IMR-90 (cell line): ENCODE results near the gene PPM1H. TPM values are rescaled to one million over a fixed set of nuclear protein-coding genes. Genes with fewer than 3 reads are reported as not detected.

Experiments
- ATAC-seq: fragments of 200-7000 bp; cut with Tn5 transposase; 2 replicates; pipeline ENCODE4 v1.9.1; 2020; ENCODE audit warnings: low read depth, mild to moderate bottlenecking, moderate library complexity
- BruUV-seq: library from RNA; stranded (reverse); fragments of 400-500 nt; replicated peaks from 2 replicates; lab custom pipeline; 2021; lab: Mats Ljungman, UMichigan
- CTCF ChIA-PET: fragments of 300-600 bp; formaldehyde crosslinking; extraction: SDS; loops from one replicate; lab custom pipeline; 2021; ENCODE audit warnings: antibody characterized with exemption; lab: Yijun Ruan, JAX
- POLR2A ChIA-PET: fragments of 300-600 bp; sonication (Branson Sonifier 250); formaldehyde crosslinking; loops from one replicate; lab custom pipeline; 2022; ENCODE audit warnings: antibody characterized with exemption; ENCODE audit not compliant: unreplicated experiment; lab: Charles Lee
- DNase-seq: peaks from one replicate; pipeline ENCODE4 v3.0.0; 2013
- H2AFZ ChIP-seq: replicated peaks from 2 replicates; pipeline ENCODE3; 2013; ENCODE audit warnings: low read length, mild to moderate bottlenecking; ENCODE audit not compliant: poor library complexity
- H2AK5ac ChIP-seq: 2 replicates; pipeline ENCODE4 v1.6.1; 2013; ENCODE audit warnings: low read depth, low read length, inconsistent platforms
- H2AK9ac ChIP-seq: replicated peaks from 2 replicates; pipeline ENCODE3; 2013; ENCODE audit warnings: mild to moderate bottlenecking, low read depth, low read length, moderate library complexity; ENCODE audit not compliant: poor library complexity
- H2BK120ac ChIP-seq: 2 replicates; pipeline ENCODE4 v1.6.1; 2013; ENCODE audit warnings: low read depth, low read length, inconsistent platforms
- H2BK15ac ChIP-seq: 3 replicates; pipeline ENCODE4 v1.6.1; 2013; ENCODE audit warnings: low read depth, low read length, inconsistent platforms
- H2BK20ac ChIP-seq: 2 replicates; pipeline ENCODE4 v1.6.1; 2013; ENCODE audit warnings: low read depth, mild to moderate bottlenecking, inconsistent platforms, low read length, moderate library complexity
- H2BK5ac ChIP-seq: 2 replicates; pipeline ENCODE4 v1.6.1; 2013; ENCODE audit warnings: mild to moderate bottlenecking, low read depth, low read length, inconsistent platforms; ENCODE audit not compliant: poor library complexity, severe bottlenecking
- H3K14ac ChIP-seq: replicated peaks from 2 replicates; pipeline ENCODE4 v1.6.1; 2013; ENCODE audit warnings: low read depth, low read length, inconsistent platforms
- H3K18ac ChIP-seq: 2 replicates; pipeline ENCODE4 v1.6.1; 2013; ENCODE audit warnings: low read depth, low read length, control low read depth
- H3K23ac ChIP-seq: 2 replicates; pipeline ENCODE4 v1.6.1; 2013; ENCODE audit warnings: low read depth, low read length, inconsistent platforms
- H3K27ac ChIP-seq: 2 replicates; pipeline ENCODE4 v1.5.1; 2013; ENCODE audit warnings: mild to moderate bottlenecking, control low read depth, low read length; ENCODE audit not compliant: insufficient read depth
- H3K27me3 ChIP-seq: 2 replicates; pipeline ENCODE4 v1.6.1; 2013; ENCODE audit warnings: low read length; ENCODE audit not compliant: control insufficient read depth, insufficient read depth
- H3K36me3 ChIP-seq: 2 replicates; pipeline ENCODE4 v1.6.1; 2013; ENCODE audit warnings: low read length, mixed read lengths; ENCODE audit not compliant: control insufficient read depth, insufficient read depth
- H3K4ac ChIP-seq: 2 replicates; pipeline ENCODE4 v1.6.1; 2013; ENCODE audit warnings: low read depth, low read length, inconsistent platforms
- H3K4me1 ChIP-seq: 2 replicates; pipeline ENCODE4 v1.6.1; 2013; ENCODE audit warnings: low read length, mixed read lengths; ENCODE audit not compliant: control insufficient read depth, insufficient read depth
- H3K4me2 ChIP-seq: 2 replicates; pipeline ENCODE4 v1.6.1; 2013; ENCODE audit warnings: low read depth, mild to moderate bottlenecking, control low read depth, low read length, moderate library complexity
- H3K4me3 ChIP-seq: 2 replicates; pipeline ENCODE4 v1.5.1; 2013; ENCODE audit warnings: low read depth, mild to moderate bottlenecking, control low read depth, low read length, moderate library complexity; ENCODE audit not compliant: insufficient read depth
- H3K56ac ChIP-seq: 2 replicates; pipeline ENCODE4 v1.6.1; 2013; ENCODE audit warnings: low read length, inconsistent platforms; ENCODE audit not compliant: insufficient read depth; ENCODE audit errors: extremely low read depth
- H3K79me1 ChIP-seq, 2 experiments: 2 replicates each; pipeline ENCODE4 v1.6.1; 2013; ENCODE audit warnings: low read length in 2 of 2, inconsistent platforms in 1 of 2, low read depth in 1 of 2
- H3K9ac ChIP-seq: 2 replicates; pipeline ENCODE4 v1.6.1; 2013; ENCODE audit warnings: low read depth, low read length, control low read depth
- H3K9me1 ChIP-seq: 2 replicates; pipeline ENCODE4 v1.6.1; 2013; ENCODE audit warnings: low read length, inconsistent platforms; ENCODE audit not compliant: insufficient read depth
- H3K9me3 ChIP-seq: 2 replicates; pipeline ENCODE4 v1.6.1; 2013; ENCODE audit warnings: low read length; ENCODE audit not compliant: control insufficient read depth, insufficient read depth
- H4K20me1 ChIP-seq: 2 replicates; pipeline ENCODE4 v1.6.1; 2013; ENCODE audit warnings: low read length, inconsistent platforms; ENCODE audit not compliant: insufficient read depth
- H4K5ac ChIP-seq: 2 replicates; pipeline ENCODE4 v1.6.1; 2013; ENCODE audit warnings: mild to moderate bottlenecking, low read depth, low read length, control low read depth
- H4K8ac ChIP-seq, 2 experiments: 2 replicates each; pipeline ENCODE4 v1.6.1; 2013; ENCODE audit warnings: low read depth in 2 of 2, low read length in 2 of 2, control low read depth in 1 of 2, inconsistent platforms in 1 of 2
- H4K91ac ChIP-seq: 2 replicates; pipeline ENCODE4 v1.6.1; 2013; ENCODE audit warnings: low read depth, low read length, inconsistent platforms; ENCODE audit not compliant: insufficient read depth
- SMC3 ChIP-seq: fragments of 150-350 bp; IDR thresholded peaks from 2 replicates; pipeline ENCODE4 v1.6.1; 2016; ENCODE audit warnings: low read depth, mild to moderate bottlenecking, antibody characterized with exemption, low read length, moderate library complexity
- WGBS, 2 experiments: methylation state at CpG; one replicate each; pipeline versions ENCODE4 v1.1.5 to v1.1.7; 2013; ENCODE audit warnings: missing lambda C conversion rate in 2 of 2; ENCODE audit not compliant: insufficient read length in 1 of 2; ENCODE audit errors: extremely low coverage in 2 of 2; 5-methylcytosine and 5-hydroxymethylcytosine counted together
- dilution Hi-C: fragments of 300-500 bp; cut with HindIII; formaldehyde crosslinking; loops from one replicate; pipeline ENCODE4 v1.14.3; 2018; ENCODE audit warnings: low sequenced_read_pairs; ENCODE audit not compliant: unreplicated experiment
- in situ Hi-C: fragments of 300-500 bp; cut with MboI; formaldehyde crosslinking; loops from 3 replicates; pipeline ENCODE4 v1.14.3; 2019; ENCODE audit warnings: low sequenced_read_pairs, inconsistent platforms, mixed read lengths
- intact Hi-C: fragments of 100-400 bp; cut with micrococcal nuclease; formaldehyde crosslinking; loops from 2 replicates; pipeline ENCODE4 v1.10.0; 2022
- polyA plus RNA-seq, 3 experiments: library from polyadenylated mRNA; depleted of rRNA; stranded (reverse); fragments of >200 nt; gene quantifications; 2 replicates each; pipeline ENCODE4 v1.2.3, GENCODE V29; 2012; ENCODE audit warnings: low replicate concordance in 1 of 3
- total RNA-seq: library from RNA; depleted of rRNA; stranded (reverse); fragments of >200 nt; gene quantifications from 2 replicates; pipeline ENCODE4 v1.2.3, GENCODE V29; 2012
- TF ChIP-seq, protein P1 (sequence below): fragments of 150-350 bp; IDR thresholded peaks from 2 replicates; pipeline ENCODE4 v1.6.1; 2016; ENCODE audit warnings: low read depth, mild to moderate bottlenecking, low read length, moderate library complexity, borderline replicate concordance

Gene PPM1H
- total and polyA plus RNA-seq, 2 of the 4 experiments (the other 2 are of a cell fraction): 0.14 to 0.18 TPM

DNA sequence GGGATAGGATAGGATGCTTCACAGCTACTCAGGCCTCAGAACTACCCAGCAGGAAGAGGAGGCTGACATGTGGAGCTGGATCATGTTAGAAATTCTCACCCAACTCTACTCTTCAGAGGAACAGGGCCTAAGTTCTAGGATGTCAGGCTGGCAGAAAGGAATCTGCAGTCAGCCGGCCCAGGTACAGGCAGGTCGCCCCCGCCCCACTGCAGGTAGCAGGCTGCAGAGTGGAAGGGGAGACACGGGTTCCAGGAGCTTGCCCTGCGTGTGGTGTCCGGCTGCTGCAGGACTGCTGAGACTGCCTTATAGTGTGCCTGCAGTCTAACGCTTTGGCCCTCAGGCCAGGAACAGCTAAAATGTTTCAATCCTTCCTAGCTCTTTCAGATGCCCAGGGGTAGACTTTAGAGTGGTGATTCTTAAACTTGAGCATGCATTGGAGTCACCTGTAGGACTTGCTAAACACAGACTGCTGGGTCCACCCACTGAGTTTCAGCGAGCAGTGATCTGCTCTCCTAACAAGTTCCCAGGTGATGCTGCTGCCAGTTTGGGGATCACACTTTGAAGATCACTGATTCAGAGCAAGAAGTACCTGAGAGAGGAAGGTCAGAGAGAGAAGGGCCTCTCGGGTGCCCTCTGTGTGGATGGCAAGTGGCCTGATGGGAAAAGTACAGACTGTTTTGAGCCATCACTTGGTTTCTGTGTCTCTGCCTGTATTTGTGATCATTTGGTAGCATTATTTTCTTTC lies 153.6 kb downstream of the PPM1H start:
- H3K79me1 ChIP-seq: no peaks in the 10 kb centered on the region

More for the DNA sequence above, 153.6 kb downstream of the PPM1H start:
- Histone ChIP-seq H2AK5ac (no peak overlapping the region), H3K9me1 (0 out of 2 replicates have a peak, but pooled peaks cover 3% of the 10 kb centered on the region), H3K9me3 (no peaks in the 10 kb centered on the region), H4K8ac (no peak overlapping the region), H3K14ac (no peak overlapping the region), H3K4me3 (no peak overlapping the region), H3K4ac (no peak overlapping the region), H3K4me2 (no peak overlapping the region), H4K5ac (no peak overlapping the region), H4K91ac (no peak overlapping the region), H2BK20ac (no peak overlapping the region), H3K27me3 (0 out of 2 replicates have a peak, but pooled peaks cover 2% of the 10 kb centered on the region), H2AK9ac (no peak overlapping the region), H3K27ac (no peak overlapping the region), H2AFZ (no peak overlapping the region), H4K20me1 (no peaks in the 10 kb centered on the region), H2BK5ac (no peak overlapping the region), H3K18ac (no peak overlapping the region), H2BK120ac (no peak overlapping the region), H2BK15ac (no peak overlapping the region), H3K36me3 (no peaks in the 10 kb centered on the region), H3K56ac (no peak overlapping the region), H3K9ac (no peak overlapping the region), H3K4me1 (peaks cover 5% of the 10 kb centered on the region), H3K23ac (no peak overlapping the region)
- dilution Hi-C loops (loop anchor here (25.0 kb wide), 1 partner anchor 194 kb away; no protein-coding TSS in a partner anchor), in situ Hi-C loops (no loop called here), intact Hi-C loops (no loop called here)
- BruUV-seq: no TSS peak
- TF ChIP-seq, protein P1, sequence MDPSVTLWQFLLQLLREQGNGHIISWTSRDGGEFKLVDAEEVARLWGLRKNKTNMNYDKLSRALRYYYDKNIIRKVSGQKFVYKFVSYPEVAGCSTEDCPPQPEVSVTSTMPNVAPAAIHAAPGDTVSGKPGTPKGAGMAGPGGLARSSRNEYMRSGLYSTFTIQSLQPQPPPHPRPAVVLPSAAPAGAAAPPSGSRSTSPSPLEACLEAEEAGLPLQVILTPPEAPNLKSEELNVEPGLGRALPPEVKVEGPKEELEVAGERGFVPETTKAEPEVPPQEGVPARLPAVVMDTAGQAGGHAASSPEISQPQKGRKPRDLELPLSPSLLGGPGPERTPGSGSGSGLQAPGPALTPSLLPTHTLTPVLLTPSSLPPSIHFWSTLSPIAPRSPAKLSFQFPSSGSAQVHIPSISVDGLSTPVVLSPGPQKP: no peak
- TF ChIP-seq SMC3: no peak
- DNase-seq (no peak), ATAC-seq (no peak)
- ChIA-PET POLR2A (no interaction called here), CTCF (no interaction called here)
- WGBS, 2 experiments: 100% methylated on average over 1 of the region's 9 CpGs; no CpG with 5 or more reads in 1 of the 2 experiments
